H54 (cell line): Measurements from ENCODE around the gene KMT2C.
"Not testable (repeated sequence)": the region's sequence is repeated elsewhere in the genome, so short reads cannot be mapped to it uniquely, and the experiment has no call there.

Source experiments
- DNase-seq: peaks from one replicate; pipeline ENCODE4 v3.0.0; 2011; ENCODE audit warnings: low spot score, mixed read lengths; ENCODE audit not compliant: insufficient read length
- FAIRE-seq: peaks from 3 replicates; lab custom pipeline; 2011; peaks lifted over from hg19 to GRCh38; lab: Jason Lieb, UNC
- POLR2A ChIP-seq: IDR thresholded peaks from 2 replicates; pipeline ENCODE4 v1.6.1; 2011; ENCODE audit warnings: low read depth, mild to moderate bottlenecking, low read length

The KMT2C gene

DNA sequence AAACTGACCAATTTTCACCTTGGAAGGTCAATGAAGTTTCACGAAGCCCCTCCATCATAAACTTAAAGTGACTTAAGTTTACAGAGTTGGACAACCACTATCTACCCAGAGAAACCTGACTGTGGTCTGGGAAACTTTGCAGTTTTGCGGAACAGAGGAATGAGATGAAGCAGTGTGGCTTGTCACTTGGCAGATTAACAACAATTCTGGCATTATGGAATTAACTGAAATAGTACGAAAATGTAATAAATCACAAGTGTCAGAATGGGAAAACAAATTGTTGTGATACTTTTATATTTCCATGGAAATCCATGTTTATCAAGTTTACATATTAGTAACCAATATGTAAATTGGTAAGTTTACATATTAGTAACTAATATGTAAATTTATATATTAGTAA lies 4.9 kb downstream of the KMT2C start:
- no peak for TF ChIP-seq POLR2A
- DNase-seq (no peak), FAIRE-seq (no peak)

DNA sequence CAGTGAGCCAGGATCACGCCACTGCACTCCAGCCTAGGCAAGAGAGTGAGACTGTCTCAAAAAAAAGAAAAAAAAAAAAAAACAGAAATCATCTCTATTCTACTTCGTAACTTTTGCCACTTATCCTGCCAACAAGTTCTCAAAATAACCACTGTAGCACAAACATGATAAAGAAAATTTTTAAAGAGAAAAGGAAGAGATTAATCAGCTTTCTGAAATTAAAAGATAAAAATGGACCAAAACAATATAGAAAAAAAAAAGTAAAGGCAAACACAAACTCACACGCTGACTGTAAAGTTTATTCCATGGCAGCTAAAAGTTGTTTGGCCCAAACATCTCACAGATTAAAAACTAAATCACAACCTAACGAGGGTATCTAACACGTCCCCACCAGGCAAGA lies 5.7 kb downstream of the KMT2C start:
- not testable (repeated sequence) for DNase-seq, FAIRE-seq

DNA sequence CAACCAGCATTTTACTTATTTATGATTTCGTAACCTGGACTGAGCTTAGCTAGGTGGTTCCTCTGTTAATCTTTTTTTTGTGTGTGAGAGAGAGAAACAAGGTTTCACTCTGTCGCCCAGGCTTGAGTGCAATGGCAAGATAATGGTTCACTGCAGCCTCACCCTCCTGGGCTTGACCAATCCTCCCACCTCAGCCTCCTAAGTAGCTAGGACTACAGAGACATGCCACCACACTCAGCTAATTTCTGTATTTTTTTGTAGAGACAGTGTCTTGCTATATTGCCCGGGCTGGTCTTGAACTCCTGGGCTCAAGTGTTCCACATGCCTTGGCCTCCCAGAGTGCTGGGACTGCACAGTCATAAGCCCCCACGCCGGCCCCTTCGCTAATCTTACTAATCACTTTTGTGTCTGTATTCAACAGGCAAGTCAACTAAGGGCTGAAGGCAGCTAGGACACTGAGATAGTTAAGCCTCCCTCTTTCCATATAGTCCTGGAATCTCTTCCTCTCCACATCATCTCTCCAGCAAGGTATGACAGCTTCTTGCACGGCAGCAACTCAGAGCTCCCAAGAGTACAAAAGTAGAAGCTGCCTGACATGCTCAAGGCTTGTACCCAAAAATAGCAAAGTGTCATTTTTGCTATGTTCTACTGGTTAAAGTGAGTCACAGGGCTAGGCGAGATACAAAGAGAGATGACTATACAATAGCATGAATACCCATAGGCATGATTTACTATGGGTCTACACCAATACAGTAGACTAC lies 11.3 kb downstream of the KMT2C start:
- no peak for TF ChIP-seq POLR2A
- DNase-seq (no peak), FAIRE-seq (no peak)

DNA sequence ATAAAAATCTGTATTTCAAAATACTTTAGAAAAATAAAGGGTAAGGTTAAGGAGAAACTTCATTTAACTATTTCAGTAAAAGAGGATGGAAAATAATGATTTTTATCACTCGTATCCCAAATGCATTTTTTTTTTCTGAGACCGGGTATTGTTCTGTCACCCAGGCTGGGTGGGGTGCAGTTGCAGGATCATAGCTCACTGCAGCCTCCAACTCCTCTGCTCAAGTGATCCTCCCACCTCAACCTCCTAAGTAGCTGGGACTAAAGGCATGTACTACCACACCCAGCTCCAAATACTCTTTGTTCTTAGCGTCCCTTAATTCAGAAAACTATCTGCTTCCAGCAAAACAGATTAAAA lies 11.8 kb downstream of the KMT2C start:
- TF ChIP-seq POLR2A: no peak
- FAIRE-seq (no peak), DNase-seq (no peak)

DNA sequence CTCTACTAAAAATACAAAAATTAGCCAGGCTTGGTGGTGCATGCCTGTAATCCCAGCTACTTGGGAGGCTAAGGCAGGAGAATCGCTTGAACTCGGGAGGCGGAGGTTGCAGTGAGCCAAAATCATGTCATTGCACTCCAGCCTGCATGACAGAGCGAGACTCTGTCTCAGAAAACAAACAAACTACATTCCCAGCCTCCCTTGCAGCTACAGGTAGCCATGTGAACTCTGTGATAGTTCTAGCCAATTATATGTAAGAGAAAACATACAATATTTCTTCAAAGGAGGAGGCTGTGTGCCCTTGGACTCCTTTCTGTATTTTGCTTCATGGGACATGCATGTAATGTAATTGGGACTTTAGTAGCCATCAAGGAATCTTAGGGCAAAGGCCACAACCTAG lies 12.6 kb downstream of the KMT2C start:
- not testable (repeated sequence) for DNase-seq, FAIRE-seq

DNA sequence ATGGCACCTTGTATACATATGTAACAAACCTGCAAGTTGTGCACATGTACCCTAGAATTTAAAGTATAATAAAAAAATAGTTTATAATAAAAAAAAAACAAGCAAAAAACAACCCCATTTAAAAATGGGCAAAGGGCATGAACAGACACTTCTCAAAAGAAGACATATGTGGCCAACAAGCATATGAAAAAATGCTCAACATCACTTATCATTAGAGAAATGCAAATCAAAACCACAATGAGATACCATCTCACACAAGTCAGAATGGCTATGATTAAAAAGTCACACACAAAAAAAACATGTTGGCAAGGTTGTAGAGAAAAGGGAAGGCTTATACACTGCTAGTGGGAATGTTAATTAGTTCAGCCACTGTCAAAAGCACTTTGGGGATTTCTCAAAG lies 14.9 kb downstream of the KMT2C start:
- not testable (repeated sequence) for FAIRE-seq, DNase-seq

DNA sequence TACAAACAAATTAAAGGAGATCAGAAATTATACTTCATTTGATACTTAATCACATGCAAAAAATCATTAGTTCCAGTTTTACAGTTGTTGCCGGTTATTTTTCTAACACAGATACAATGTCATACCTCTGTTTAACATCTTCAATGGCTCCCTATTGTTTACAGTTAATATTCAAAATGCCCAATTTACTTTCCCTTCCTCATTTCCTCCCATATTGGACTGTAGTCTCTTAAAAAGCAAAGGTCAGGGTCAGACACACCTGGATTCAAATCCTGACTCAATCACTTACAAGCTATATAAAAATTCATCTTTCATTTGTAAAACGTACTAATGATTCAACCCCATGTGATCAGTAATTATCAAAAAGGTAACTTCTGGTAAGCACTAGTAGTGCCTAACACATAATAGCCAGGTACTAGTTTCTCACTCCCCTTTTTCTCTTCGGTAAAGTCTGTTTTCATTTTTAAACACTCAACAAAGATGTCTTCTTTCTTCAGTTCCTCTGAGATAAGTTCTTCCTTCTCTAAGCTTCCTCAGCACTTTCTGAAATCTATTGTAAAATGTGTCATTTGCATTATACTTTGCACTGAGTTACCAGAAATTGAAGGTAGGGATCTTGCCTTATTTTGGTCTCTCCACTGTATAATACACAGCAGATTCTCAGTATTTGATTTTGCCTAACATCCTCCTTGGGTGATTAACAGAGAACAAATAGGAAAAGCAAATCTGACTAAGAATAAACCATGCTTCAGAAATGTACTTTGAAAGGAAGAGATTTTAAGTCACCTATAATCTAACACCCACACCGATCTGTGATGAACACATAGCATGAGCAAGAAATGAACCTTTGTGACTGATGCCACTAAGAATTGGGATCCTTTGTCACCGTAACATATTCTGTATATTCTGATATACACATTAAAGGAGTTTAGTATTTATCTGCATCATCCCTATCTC lies 16.1 kb downstream of the KMT2C start:
- FAIRE-seq: no peak
- TF ChIP-seq POLR2A: no peak
- no peak for DNase-seq

DNA sequence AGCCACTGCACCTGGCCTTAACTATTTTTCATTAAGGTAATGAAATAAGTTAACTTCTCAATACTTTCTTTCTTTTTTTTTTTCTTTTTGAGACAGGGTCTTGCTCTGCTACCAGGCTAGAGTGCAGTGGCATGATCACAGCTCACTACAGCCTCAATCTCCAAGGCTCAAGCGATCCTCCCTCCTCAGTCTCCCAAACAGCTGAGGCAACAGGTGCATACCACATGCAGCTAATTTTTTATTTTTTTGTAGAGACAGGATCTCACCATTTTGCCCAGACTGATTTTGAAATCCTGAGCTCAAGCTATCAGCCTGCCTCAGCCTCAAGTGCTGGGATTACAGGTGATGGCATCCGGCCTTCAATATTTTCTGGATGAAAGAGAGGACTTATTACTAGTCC lies 21.0 kb downstream of the KMT2C start:
- DNase-seq: no peak
- no peak for FAIRE-seq
- no peak for TF ChIP-seq POLR2A

DNA sequence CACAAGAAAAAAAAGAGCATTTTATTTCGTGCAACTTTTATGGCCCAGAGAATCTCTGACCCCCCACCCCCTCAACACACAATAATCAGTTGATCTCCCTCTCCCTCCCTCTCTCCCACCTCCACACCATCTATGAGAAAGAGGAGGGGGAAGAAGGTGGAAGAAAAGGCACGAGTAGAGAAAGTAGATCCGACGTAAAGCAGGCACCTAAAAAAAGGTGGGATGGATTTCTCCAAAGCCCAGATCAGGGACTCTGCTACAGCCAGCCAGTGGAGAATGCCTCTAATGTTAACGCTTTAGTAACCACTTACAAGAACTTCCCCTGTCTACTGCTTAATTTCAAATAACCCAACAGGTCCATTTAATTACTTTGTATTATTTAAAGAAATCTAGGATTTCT lies 24.4 kb downstream of the KMT2C start:
- FAIRE-seq: no peak
- DNase-seq: no peak
- TF ChIP-seq POLR2A: no peak

DNA sequence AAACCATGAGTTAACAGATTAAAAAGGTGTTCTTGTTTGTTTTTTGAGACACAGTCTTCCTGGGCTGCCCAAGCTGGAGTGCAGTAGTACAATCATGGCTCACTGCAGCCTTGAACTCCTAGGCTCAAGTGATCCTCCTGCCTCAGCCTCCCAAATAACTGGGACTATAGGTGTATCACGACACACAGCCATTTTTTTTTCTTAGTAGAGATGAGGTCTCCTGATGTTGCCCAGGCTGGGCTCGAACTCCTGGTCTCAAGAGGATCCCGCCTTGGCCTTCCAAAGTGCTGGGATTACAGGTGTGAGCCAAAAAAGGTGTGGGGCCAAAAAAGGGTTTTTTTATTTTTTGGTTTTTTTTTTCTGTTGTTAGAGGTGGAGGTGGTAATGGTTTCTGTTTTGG lies 29.3 kb downstream of the KMT2C start:
- FAIRE-seq (no peak), DNase-seq (no peak)
- TF ChIP-seq POLR2A: no peak

DNA sequence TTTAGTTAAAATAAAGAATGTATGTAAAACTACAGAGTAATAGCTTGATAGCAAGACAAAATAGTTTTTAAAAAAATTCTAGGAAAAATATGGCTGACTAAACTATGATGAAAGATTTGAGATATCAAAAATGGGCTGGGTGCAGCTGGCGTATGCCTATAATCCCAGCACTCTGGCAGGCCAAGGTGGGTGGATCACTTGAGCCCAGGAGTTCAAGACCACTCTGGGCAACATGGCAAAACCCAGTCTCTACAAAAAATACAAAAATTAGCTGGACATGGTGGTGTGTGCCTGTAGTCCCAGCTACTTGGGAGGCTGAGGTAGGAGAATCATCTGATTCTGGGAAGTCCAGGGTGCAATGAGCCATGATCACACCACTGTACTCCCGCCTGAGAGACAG lies 29.8 kb downstream of the KMT2C start:
- DNase-seq, FAIRE-seq: not testable (repeated sequence)

DNA sequence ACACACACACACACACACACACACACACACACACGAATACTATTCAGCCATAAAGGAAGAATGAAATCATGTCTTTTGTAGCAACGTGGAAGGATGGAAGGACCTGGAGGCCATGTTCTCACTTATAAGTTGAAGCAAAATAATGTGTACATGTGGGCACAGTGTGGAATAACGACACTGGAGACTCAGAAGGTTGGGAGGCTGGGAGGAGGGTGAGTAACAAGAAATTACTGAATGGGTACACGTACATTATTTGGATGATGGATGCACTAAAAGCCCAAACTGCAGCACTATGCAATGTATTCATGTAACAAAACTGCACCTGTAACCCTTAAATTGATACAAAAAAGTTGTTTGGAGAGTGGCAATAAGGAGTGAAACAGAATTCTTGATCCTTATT lies 32.1 kb downstream of the KMT2C start:
- no peak for TF ChIP-seq POLR2A
- DNase-seq (no peak), FAIRE-seq (no peak)

DNA sequence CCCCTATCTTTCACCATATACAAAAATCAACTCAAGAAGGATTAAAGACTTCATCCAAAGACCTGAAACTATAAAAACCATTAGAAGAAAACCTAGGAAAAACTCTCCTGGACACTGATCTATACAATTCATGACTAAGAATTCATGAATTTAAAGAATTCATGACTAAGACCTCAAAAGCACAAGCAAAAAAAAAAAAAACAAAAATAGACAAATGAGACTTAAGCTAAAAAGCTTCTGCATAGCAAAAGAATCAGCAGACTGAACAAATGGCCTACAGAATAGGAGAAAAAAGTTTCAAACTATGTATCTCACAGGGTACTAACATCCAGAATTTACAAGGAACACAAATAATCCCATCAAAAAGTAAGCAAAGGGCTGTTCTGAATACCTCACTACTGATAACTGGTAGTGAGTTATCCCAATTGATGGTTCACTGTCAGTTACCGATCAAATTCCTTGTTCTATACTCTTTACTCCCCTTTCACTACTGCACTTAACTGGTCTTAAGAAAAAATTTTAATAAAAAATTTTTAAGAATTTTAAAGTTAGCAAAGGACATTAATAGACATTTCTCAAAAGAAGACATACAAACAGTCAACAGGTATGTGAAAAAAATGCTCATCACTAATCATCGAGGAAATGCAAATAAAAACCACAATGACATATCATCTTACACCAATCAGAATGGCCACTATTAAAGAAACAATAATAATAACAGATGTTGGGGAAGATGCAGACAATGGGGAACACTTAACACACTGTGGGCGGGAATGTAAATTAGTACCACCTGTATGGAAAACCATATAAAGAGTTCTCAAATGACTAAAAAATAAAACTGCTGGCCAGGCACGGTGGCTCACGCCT lies 33.2 kb downstream of the KMT2C start:
- FAIRE-seq (no peak), DNase-seq (no peak)
- no peak for TF ChIP-seq POLR2A

DNA sequence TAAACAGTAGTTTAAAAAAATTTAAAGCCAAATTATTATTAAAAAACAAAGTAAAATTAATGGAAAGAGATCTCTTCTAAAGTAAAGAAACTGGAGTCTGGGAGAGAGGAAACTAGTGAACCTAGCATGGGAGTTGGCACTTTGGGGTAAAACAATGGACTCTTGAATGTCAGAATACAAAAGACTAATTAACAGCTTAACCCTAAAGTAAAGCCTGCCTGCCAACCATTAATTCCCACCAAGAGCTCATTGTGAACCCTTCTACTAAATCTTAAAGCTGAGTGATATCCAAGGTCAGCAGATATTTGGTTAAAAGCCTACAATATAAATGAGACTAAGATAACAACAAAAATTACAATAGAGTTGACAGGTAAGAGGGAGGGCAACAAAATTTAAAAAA lies 36.5 kb downstream of the KMT2C start:
- TF ChIP-seq POLR2A: no peak
- DNase-seq (no peak), FAIRE-seq (no peak)

DNA sequence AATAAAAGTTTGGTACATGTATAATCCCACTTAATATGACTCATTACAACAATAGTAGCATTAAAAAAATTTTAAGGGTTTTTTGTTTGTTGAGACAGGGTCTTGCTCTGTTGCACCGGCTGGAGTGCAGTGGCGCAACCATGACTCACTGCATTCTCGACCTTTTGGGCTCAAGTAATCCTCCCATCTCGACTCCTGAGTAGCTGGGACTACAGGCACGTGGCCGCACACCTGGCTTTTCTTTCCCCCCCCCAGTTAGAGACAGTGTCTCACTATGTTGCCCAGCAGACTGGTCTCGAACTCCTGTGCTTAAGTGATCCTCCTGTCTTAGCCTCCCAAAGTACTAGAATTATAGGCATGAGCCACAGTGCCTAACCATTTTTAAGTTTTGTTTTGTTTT lies 40.7 kb downstream of the KMT2C start:
- no peak for FAIRE-seq

DNA sequence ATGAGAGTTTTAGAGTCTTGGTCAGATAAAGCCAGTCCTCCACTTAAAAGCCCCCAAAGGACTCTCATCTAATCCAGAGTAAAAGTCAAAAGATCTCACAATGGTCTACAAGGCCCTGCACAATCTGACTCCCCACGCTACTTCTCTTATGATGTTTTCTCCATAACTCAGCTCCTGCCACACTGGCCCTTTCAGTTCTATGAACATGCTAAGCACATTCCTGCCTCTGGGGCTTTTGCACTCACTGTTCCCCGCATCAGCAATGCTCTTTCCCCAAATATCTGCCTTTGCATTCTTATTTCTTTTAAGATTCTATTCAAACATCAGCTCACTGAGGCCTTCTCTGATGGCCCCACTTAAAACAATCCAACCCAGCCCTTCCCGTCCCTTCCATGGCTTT lies 41.6 kb downstream of the KMT2C start:
- DNase-seq, FAIRE-seq: not testable (repeated sequence)

More for the DNA sequence above, 40.7 kb downstream of the KMT2C start:
- TF ChIP-seq POLR2A: no peak
- DNase-seq: no peak
